ENCODE data around the gene MTHFD2L. TPM values are rescaled to one million over a fixed set of nuclear protein-coding genes. Genes with fewer than 3 reads are reported as not detected.

Gene MTHFD2L
- total and polyA plus RNA-seq, 2 donors (not counting 3 experiments of a cell fraction or from before 2014, with no cell fraction given), result 6.9 to 15.2 TPM

DNA sequence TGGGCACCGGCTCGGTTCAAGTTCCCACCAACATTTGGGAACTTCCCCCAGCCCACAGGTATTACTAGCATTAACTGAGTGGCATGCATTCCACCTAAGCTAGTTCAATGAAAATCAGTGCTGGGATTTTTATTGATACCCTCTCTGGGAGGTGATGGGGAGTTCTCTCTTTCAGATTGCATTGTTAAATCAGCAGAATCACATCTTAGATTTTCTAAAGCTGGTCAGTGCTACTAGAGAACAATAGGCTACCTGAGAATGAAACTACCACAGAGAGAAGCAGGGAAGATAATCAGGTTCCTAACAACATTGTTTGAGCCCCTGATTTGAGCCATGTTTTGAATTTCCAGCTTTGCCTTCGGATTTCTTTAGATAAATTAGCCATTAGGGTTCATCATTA is 166.3 kb downstream of the MTHFD2L start:
- no peak overlapping the region for H3K27ac ChIP-seq (ENCODE audit: insufficient read depth, low read depth, low read length)
- dilution Hi-C loops (cut with MboI; ENCODE audit: extremely low pct_ligation_motif_present, low sequenced_read_pairs) (no loop called here), intact Hi-C loops (cut with micrococcal nuclease) (loop anchor here (5.0 to 10.0 kb wide), 2 partner anchors 123 to 611 kb away; partner anchors contain the start of genes AREG and PARM1)
- H3K79me2 ChIP-seq (ENCODE audit: control insufficient read depth, insufficient read depth, low read length), result no peaks in the 10 kb centered on the region
- no peak overlapping the region for H3K4me2 ChIP-seq (ENCODE audit: insufficient read depth, low read length)
- no peak overlapping the region for H3K4me3 ChIP-seq (replicated peaks in 1 of 3; ENCODE audit: insufficient read depth in 1 of 3, low read depth in 1 of 3, low read length in 3 of 3)
- H3K4me1 ChIP-seq (ENCODE audit: control insufficient read depth, extremely low read depth, insufficient read depth, low read length), result peaks cover 17% of the 10 kb centered on the region
- DNase-seq (ENCODE audit: low read depth, low spot score), result no peak
- no peak for TF ChIP-seq EZH2 (IDR thresholded peaks at IDR 0.05; ENCODE audit: borderline replicate concordance, low read depth, low read length, severe bottlenecking)
- TF ChIP-seq POLR2A (IDR thresholded peaks at IDR 0.05; ENCODE audit: low read depth, low read length), result no peak
- TF ChIP-seq, protein P1, sequence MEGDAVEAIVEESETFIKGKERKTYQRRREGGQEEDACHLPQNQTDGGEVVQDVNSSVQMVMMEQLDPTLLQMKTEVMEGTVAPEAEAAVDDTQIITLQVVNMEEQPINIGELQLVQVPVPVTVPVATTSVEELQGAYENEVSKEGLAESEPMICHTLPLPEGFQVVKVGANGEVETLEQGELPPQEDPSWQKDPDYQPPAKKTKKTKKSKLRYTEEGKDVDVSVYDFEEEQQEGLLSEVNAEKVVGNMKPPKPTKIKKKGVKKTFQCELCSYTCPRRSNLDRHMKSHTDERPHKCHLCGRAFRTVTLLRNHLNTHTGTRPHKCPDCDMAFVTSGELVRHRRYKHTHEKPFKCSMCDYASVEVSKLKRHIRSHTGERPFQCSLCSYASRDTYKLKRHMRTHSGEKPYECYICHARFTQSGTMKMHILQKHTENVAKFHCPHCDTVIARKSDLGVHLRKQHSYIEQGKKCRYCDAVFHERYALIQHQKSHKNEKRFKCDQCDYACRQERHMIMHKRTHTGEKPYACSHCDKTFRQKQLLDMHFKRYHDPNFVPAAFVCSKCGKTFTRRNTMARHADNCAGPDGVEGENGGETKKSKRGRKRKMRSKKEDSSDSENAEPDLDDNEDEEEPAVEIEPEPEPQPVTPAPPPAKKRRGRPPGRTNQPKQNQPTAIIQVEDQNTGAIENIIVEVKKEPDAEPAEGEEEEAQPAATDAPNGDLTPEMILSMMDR (IDR thresholded peaks at IDR 0.05; ENCODE audit: extremely low read depth in 1 of 2, insufficient read depth in 1 of 2, low read depth in 1 of 2, low read length in 2 of 2), result no peak
- no peak for TF ChIP-seq FOS (IDR thresholded peaks at IDR 0.05; ENCODE audit: borderline replicate concordance, insufficient read depth, low read length)
- TF ChIP-seq, protein P2, sequence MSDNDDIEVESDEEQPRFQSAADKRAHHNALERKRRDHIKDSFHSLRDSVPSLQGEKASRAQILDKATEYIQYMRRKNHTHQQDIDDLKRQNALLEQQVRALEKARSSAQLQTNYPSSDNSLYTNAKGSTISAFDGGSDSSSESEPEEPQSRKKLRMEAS (IDR thresholded peaks at IDR 0.05; ENCODE audit: insufficient read depth, insufficient read length), result no peak
- TF ChIP-seq MYC (IDR thresholded peaks at IDR 0.05; ENCODE audit: low read depth, low read length), result no peak
- no peak for TF ChIP-seq GATA2 (IDR thresholded peaks at IDR 0.05; ENCODE audit: insufficient read depth, insufficient read length, low read depth, low read length)
- no peak for TF ChIP-seq POLR2AphosphoS5 (IDR thresholded peaks at IDR 0.05; ENCODE audit: insufficient read depth, low read depth, low read length)
- TF ChIP-seq JUN (IDR thresholded peaks at IDR 0.05; ENCODE audit: borderline replicate concordance, insufficient read depth, insufficient read length, low read depth), result no peak
- ChIA-PET CTCF (interaction anchor here (1.2 to 11.3 kb wide), 4 partner anchors 9 to 350 kb away, joined by 3 to 378 read pairs (median 6); no protein-coding TSS in a partner anchor), POLR2A (no interaction called here)
- H3K9ac ChIP-seq (replicated peaks; ENCODE audit: extremely low read depth, insufficient read depth, low read length), result no peak overlapping the region
- BruUV-seq (replicated peaks), result no TSS peak
- no peaks in the 10 kb centered on the region for H4K20me1 ChIP-seq (replicated peaks; ENCODE audit: control insufficient read depth, extremely low read depth, insufficient read depth, low read length)
- no peak overlapping the region for H2AFZ ChIP-seq (ENCODE audit: low read depth, low read length)
- FAIRE-seq, result no peak
- no peaks in the 10 kb centered on the region for H3K9me1 ChIP-seq (replicated peaks; ENCODE audit: control insufficient read depth, extremely low read depth, insufficient read depth, low read length)
- no peaks in the 10 kb centered on the region for H3K27me3 ChIP-seq (ENCODE audit: control insufficient read depth in 2 of 2, insufficient read depth in 2 of 2, low read length in 2 of 2)
- H3K9me3 ChIP-seq (replicated peaks; ENCODE audit: control insufficient read depth, insufficient read depth, low read length), result no peaks in the 10 kb centered on the region
- H3K36me3 ChIP-seq (ENCODE audit: control insufficient read depth in 2 of 2, extremely low read depth in 1 of 2, insufficient read depth in 2 of 2, low read length in 2 of 2), result no peaks in the 10 kb centered on the region
